Naive thymus-derived CD4-positive, alpha-beta T cell (primary cell): ENCODE measurements around the gene FAM117A. TPM values are rescaled to one million over a fixed set of nuclear protein-coding genes. Genes with fewer than 3 reads are reported as not detected.

Experiments used
- ATAC-seq: fragments of 150-1000 bp; cut with Tn5 transposase; 2 replicates; pipeline ENCODE4 v1.10.0; 2021; ENCODE audit warnings: mild to moderate bottlenecking, moderate library complexity
- CTCF ChIA-PET: fragments of 350-600 bp; sonication (Branson Sonifier 250); formaldehyde crosslinking; loops from one replicate; lab custom pipeline; 2021; ENCODE audit warnings: antibody characterized with exemption; lab: Charles Lee
- POLR2A ChIA-PET: fragments of 350-600 bp; sonication (Branson Sonifier 250); formaldehyde crosslinking; loops from one replicate; lab custom pipeline; 2021; ENCODE audit warnings: antibody characterized with exemption, inconsistent platforms; lab: Charles Lee
- DNase-seq, 9 donors: peaks; one replicate each; pipeline versions ENCODE4 v3.0.0 to v3.0.0-alpha.2; 2020 to 2022; ENCODE audit warnings: mixed read lengths in 1 of 9
- H3K27ac ChIP-seq: one replicate; pipeline ENCODE4 v1.7.0; 2013; ENCODE audit warnings: mild to moderate bottlenecking, low read depth, low read length, moderate library complexity
- H3K27me3 ChIP-seq, 2 donors: one replicate each; pipeline ENCODE4 v1.7.0; 2013; ENCODE audit warnings: low read length in 2 of 2, mild to moderate bottlenecking in 2 of 2, moderate library complexity in 2 of 2; ENCODE audit not compliant: control insufficient read depth in 2 of 2, insufficient read depth in 2 of 2
- H3K36me3 ChIP-seq, 3 experiments: 1 replicate in 2 of 3; 2 replicates in 1 of 3; pipeline ENCODE4 v1.7.0; 2013; ENCODE audit warnings: low read length in 3 of 3, mild to moderate bottlenecking in 3 of 3, moderate library complexity in 1 of 3; ENCODE audit not compliant: insufficient read depth in 3 of 3, control insufficient read depth in 2 of 3
- H3K4me1 ChIP-seq, 2 donors: one replicate each; pipeline ENCODE4 v1.7.0; 2013; ENCODE audit warnings: low read length in 2 of 2, mild to moderate bottlenecking in 2 of 2, moderate library complexity in 1 of 2; ENCODE audit not compliant: control insufficient read depth in 2 of 2, insufficient read depth in 2 of 2
- H3K4me3 ChIP-seq: 2 replicates; pipeline ENCODE4 v1.7.0; 2013; ENCODE audit warnings: mild to moderate bottlenecking, low read length
- H3K9me3 ChIP-seq, 3 experiments: 1 replicate in 2 of 3; 2 replicates in 1 of 3; pipeline ENCODE4 v1.7.0; 2013; ENCODE audit warnings: low read length in 3 of 3; ENCODE audit not compliant: control insufficient read depth in 2 of 3
- H3K27ac Mint-ChIP-seq, 9 donors: one replicate each; pipeline ENCODE4 v1.8.0; 2020 to 2022; ENCODE audit warnings: mixed read lengths in 9 of 9, mild to moderate bottlenecking in 8 of 9, moderate library complexity in 5 of 9, inconsistent platforms in 2 of 9
- H3K27me3 Mint-ChIP-seq, 5 donors: one replicate each; pipeline ENCODE4 v1.8.0; 2021 to 2022; ENCODE audit warnings: mixed read lengths in 5 of 5, mild to moderate bottlenecking in 1 of 5
- H3K36me3 Mint-ChIP-seq, 5 donors: one replicate each; pipeline ENCODE4 v1.8.0; 2020 to 2022; ENCODE audit warnings: mixed read lengths in 5 of 5, mild to moderate bottlenecking in 3 of 5, inconsistent platforms in 1 of 5
- H3K4me1 Mint-ChIP-seq, 7 donors: one replicate each; pipeline ENCODE4 v1.8.0; 2020 to 2022; ENCODE audit warnings: mixed read lengths in 7 of 7, mild to moderate bottlenecking in 3 of 7, inconsistent platforms in 1 of 7
- H3K4me3 Mint-ChIP-seq, 10 donors: one replicate each; pipeline ENCODE4 v1.8.0; 2020 to 2022; ENCODE audit warnings: mild to moderate bottlenecking in 10 of 10, mixed read lengths in 10 of 10, moderate library complexity in 6 of 10, inconsistent platforms in 2 of 10
- H3K9me3 Mint-ChIP-seq, 11 donors: one replicate each; pipeline ENCODE4 v1.8.0; 2020 to 2022; ENCODE audit warnings: mixed read lengths in 11 of 11, mild to moderate bottlenecking in 4 of 11, inconsistent platforms in 1 of 11, moderate library complexity in 1 of 11
- intact Hi-C, 2 donors: fragments of 100-400 bp; cut with micrococcal nuclease; formaldehyde crosslinking; loops; one replicate each; pipeline ENCODE4 v1.15.1; 2023
- polyA plus RNA-seq, 2 donors: library from polyadenylated mRNA; unstranded; fragments of 300-500 nt; fragmentation: Illumina TruSeq; gene quantifications; one replicate each; pipeline ENCODE4 v1.2.3, GENCODE V29; 2021
- total RNA-seq, 6 experiments: library from RNA in 5 of 6; stranded (reverse) in 5 of 6; gene quantifications; 1 replicate in 5 of 6; 2 replicates in 1 of 6; pipeline ENCODE4 v1.2.3 and lab custom pipeline; 2021 to 2026

Gene FAM117A
- total and polyA plus RNA-seq, 7 experiments from 2014 or later: 31.8 to 99.1 (median 58.5) TPM

DNA sequence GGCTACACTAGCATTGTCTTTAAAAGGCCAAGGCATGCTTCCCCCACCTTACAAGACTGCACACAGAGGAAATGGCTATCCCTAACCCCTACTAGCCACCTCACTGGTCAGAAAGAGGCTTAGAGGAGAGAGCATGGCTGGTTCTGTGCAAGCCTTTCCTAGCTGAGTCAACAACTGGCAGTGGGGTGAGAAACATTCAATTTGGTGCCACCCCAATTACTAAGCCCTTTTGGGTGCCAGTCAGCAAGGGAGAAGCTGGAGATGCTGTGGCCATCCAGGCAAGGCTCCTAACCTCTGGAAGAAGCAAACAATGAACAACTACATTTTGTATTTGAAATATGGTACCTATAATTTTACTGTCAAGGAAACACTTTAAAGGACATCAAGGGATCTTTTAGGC lies 19.9 kb upstream of the FAM117A start:
- peaks cover 0 to 4% (median 0%) of the 10 kb centered on the region in 3 experiments for H3K36me3 ChIP-seq
- no peaks in the 10 kb centered on the region for H3K9me3 ChIP-seq
- Mint-ChIP-seq H3K4me1 (peaks cover 8 to 22% (median 19%) of the 10 kb centered on the region in 7 donors), H3K36me3 (no peaks in the 10 kb centered on the region), H3K27me3 (peaks cover 0 to 12% (median 0%) of the 10 kb centered on the region in 5 donors), H3K27ac (no peak overlapping the region), H3K4me3 (no peak overlapping the region), H3K9me3 (peaks cover 0 to 3% (median 0%) of the 10 kb centered on the region in 11 donors)
- POLR2A ChIA-PET: interaction anchor here (0.7 to 1.6 kb wide), 3 partner anchors 43 to 74 kb away, joined by 3 to 6 read pairs (median 4); no protein-coding TSS in a partner anchor
- CTCF ChIA-PET: interaction anchor here (0.6 to 1.6 kb wide), 2 partner anchors 67 to 75 kb away, joined by 3 to 4 read pairs; partner anchors contain the start of gene SLC35B1
- peaks cover 7% of the 10 kb centered on the region in 2 donors for H3K4me1 ChIP-seq
- no peaks in the 10 kb centered on the region for H3K27me3 ChIP-seq
- intact Hi-C loops: loop anchor here (10.0 kb wide), 2 partner anchors 369 to 889 kb away; partner anchors contain the start of genes ATP5MC1 (in 1 of the 2) and PHB1 (in 1 of the 2)
- H3K27ac ChIP-seq: no peak overlapping the region
- ATAC-seq (no peak), DNase-seq (no peak)
- no peak overlapping the region for H3K4me3 ChIP-seq

DNA sequence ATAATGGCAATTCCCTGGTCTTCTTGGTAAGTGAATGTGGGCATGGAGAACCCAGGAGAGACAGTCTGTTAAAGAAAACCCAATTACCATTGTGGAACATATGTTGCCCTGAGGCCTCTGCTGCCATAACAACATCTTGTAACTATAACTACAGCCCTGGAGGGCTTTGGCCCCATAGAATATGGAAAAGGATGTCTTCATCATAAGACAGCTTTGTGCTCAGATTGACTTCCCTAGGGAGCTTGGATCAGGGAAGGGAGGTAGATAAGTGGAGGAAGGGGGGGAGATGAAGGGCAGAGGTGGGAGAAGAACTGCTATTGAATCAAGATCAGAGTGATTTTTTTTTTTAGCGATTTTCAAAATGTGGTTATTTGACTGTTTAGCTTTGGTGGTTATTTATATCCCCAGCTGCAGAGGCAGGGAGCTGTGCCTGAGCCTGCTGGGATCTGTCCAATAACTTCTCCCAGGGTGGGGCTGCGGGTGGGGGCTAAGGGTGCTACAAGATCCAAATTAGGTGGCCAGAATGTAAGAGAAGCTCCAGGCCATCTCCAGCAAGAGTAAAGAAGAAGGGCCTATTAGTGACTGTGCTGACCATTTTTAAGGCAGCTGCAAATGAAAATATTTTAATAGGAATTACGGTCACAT lies 19.3 kb upstream of the FAM117A start:
- DNase-seq (no peak), ATAC-seq (no peak)
- peak overlapping the region in 1 of 9 donors; percentile 25 for H3K27ac Mint-ChIP-seq
- H3K36me3 ChIP-seq: no peaks in the 10 kb centered on the region
- no peak overlapping the region for H3K4me3 ChIP-seq
- H3K4me1 Mint-ChIP-seq: peaks cover 8 to 21% (median 18%) of the 10 kb centered on the region in 7 donors
- H3K27me3 Mint-ChIP-seq: peaks cover 0 to 12% (median 0%) of the 10 kb centered on the region in 5 donors
- CTCF ChIA-PET: interaction anchor here (0.6 to 1.6 kb wide), 4 partner anchors 26 to 213 kb away, joined by 3 to 7 read pairs (median 4); partner anchors contain the start of gene SLC35B1
- POLR2A ChIA-PET: interaction anchor here (0.7 to 1.6 kb wide), 4 partner anchors 20 to 73 kb away, joined by 3 to 6 read pairs (median 4); no protein-coding TSS in a partner anchor
- no peaks in the 10 kb centered on the region for H3K27me3 ChIP-seq
- H3K4me3 Mint-ChIP-seq: no peak overlapping the region
- H3K9me3 Mint-ChIP-seq: peaks cover 0 to 3% (median 0%) of the 10 kb centered on the region in 11 donors
- H3K27ac ChIP-seq: no peak overlapping the region
- peaks cover 7% of the 10 kb centered on the region in 2 donors for H3K4me1 ChIP-seq
- H3K9me3 ChIP-seq: no peaks in the 10 kb centered on the region
- no peaks in the 10 kb centered on the region for H3K36me3 Mint-ChIP-seq
- intact Hi-C loops: loop anchor here (10.0 kb wide), 2 partner anchors 368 to 888 kb away; partner anchors contain the start of genes ATP5MC1 (in 1 of the 2) and PHB1 (in 1 of the 2)

DNA sequence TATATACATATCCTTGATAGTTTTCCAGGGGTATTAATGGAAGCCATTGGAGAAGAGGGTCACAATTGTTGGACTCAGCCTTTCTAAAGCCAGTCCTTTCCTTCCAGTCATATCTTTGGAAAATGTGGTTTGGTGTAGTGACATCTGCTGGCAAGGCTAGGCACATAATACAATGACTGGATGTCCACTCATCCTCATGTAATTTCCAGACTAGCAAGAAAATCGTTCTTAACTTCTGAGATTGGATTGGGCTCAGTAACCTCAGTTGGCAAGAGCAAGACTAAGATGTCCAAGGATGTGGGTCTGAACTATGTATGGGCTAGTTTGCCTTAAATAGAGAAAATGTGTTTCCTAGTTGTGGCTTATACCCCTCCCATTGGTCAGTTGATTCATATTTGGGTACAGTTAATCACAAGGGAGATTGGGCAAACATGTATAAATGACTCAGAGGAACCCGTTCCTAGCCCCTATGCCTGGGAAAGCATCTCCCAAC lies 15.9 kb upstream of the FAM117A start:
- intact Hi-C loops: loop anchor here (1.0 to 10.0 kb wide), 5 partner anchors 17 to 885 kb away; partner anchors contain the start of genes ATP5MC1 (in 1 of the 2) and PHB1 (in 1 of the 2)
- CTCF ChIA-PET: interaction anchor here (0.5 to 1.1 kb wide), 5 partner anchors 40 to 210 kb away, joined by 3 read pairs; no protein-coding TSS in a partner anchor
- Histone ChIP-seq H3K9me3 (no peaks in the 10 kb centered on the region), H3K36me3 (no peaks in the 10 kb centered on the region), H3K27ac (no peak overlapping the region), H3K4me3 (no peak overlapping the region), H3K4me1 (no peaks in the 10 kb centered on the region), H3K27me3 (no peaks in the 10 kb centered on the region)
- peak; percentile 62 for ATAC-seq
- Mint-ChIP-seq H3K27me3 (peaks cover 0 to 7% (median 0%) of the 10 kb centered on the region in 5 donors), H3K4me3 (no peak overlapping the region), H3K36me3 (no peaks in the 10 kb centered on the region), H3K9me3 (no peaks in the 10 kb centered on the region), H3K4me1 (peaks cover 0 to 11% (median 5%) of the 10 kb centered on the region in 7 donors), H3K27ac (no peak overlapping the region)
- POLR2A ChIA-PET: interaction anchor here (0.9 to 1.7 kb wide), 6 partner anchors 9 to 71 kb away, joined by 3 to 16 read pairs (median 6); partner anchors contain the start of genes FAM117A and KAT7
- DNase-seq: peak in 4 of 9 donors; percentile 14 to 33 (median 24)

DNA sequence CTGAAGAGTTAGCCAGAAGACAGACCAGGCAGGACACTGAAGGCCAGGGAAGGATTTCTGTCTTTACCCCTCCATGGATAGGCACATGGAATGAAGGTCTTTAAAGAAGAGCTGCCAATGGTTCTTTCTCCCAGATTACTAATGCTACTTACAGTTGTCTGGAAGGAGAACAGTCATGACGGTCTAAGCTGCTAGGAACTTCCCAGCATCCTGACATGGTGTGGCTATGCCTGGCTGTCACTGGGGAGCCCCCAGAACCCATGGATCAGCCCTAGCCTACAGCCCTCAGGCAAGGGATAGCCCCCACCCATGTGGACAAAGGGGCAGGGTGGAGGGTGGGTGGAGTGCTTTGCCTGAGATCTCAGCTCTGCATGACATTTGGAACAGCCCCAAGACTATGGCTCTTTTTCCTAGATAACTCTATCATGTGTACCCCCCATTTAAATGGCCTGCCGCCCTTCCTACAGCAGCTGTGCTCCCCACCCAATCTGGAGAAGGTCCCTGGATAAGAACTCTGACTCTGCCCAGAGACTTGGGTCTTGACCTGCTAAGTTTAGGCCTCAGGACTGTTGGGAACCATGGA lies 15.3 kb upstream of the FAM117A start:
- intact Hi-C loops: loop anchor here in 1 of 2 donors (1.0 to 2.0 kb wide), 3 partner anchors 16 to 209 kb away; no protein-coding TSS in a partner anchor
- Mint-ChIP-seq H3K9me3 (no peaks in the 10 kb centered on the region), H3K27me3 (peaks cover 0 to 6% (median 0%) of the 10 kb centered on the region in 5 donors), H3K36me3 (no peaks in the 10 kb centered on the region), H3K4me3 (no peak overlapping the region), H3K4me1 (peaks cover 0 to 11% (median 5%) of the 10 kb centered on the region in 7 donors), H3K27ac (peak overlapping the region in 1 of 9 donors; percentile 1)
- Histone ChIP-seq H3K9me3 (no peaks in the 10 kb centered on the region), H3K27ac (no peak overlapping the region), H3K27me3 (no peaks in the 10 kb centered on the region), H3K4me3 (no peak overlapping the region), H3K36me3 (no peaks in the 10 kb centered on the region), H3K4me1 (no peaks in the 10 kb centered on the region)
- DNase-seq (no peak), ATAC-seq (no peak)
- ChIA-PET POLR2A (interaction anchor here (0.8 to 1.7 kb wide), 7 partner anchors 10 to 73 kb away, joined by 3 to 16 read pairs (median 4); partner anchors contain the start of genes FAM117A and KAT7), CTCF (interaction anchor here (0.5 to 3.3 kb wide), 8 partner anchors 40 to 209 kb away, joined by 3 to 25 read pairs (median 3); partner anchors contain the start of gene SLC35B1)

DNA sequence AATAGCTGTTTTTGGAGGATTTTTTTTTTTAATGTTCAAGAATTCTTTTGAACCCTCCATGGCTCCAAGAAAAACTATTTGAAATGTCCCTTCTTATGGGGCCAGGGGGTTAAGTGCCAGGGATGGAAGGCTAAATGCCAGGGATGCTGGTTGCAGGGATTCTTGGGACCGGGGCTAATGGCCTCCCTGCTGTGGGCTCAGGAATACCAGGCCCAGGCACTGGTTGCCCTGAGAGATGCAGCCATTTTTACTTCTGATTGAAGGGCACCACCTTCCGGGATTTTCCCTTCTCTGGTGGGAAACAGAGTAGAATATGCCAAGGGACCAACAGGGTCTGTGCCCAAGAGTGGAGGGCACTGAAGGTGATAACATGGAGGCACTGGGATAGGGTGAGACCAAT lies 13.6 kb upstream of the FAM117A start:
- Histone ChIP-seq H3K36me3 (no peaks in the 10 kb centered on the region), H3K9me3 (no peaks in the 10 kb centered on the region), H3K4me3 (no peak overlapping the region), H3K4me1 (no peaks in the 10 kb centered on the region), H3K27ac (no peak overlapping the region), H3K27me3 (no peaks in the 10 kb centered on the region)
- Mint-ChIP-seq H3K4me3 (no peak overlapping the region), H3K27ac (peak overlapping the region in 1 of 9 donors; percentile 38), H3K27me3 (no peaks in the 10 kb centered on the region), H3K4me1 (peaks cover 0 to 11% (median 5%) of the 10 kb centered on the region in 7 donors), H3K9me3 (no peaks in the 10 kb centered on the region), H3K36me3 (no peaks in the 10 kb centered on the region)
- intact Hi-C loops: no loop called here
- no peak for ATAC-seq
- no peak for DNase-seq
- ChIA-PET POLR2A (interaction anchor here (0.6 to 1.2 kb wide), 4 partner anchors 10 to 70 kb away, joined by 3 to 9 read pairs (median 4); partner anchors contain the start of genes KAT7 and SLC35B1), CTCF (interaction anchor here (1.0 to 3.3 kb wide), 4 partner anchors 69 to 1038 kb away, joined by 3 to 25 read pairs (median 4); partner anchors contain the start of gene SLC35B1)
